IMR-90 (cell line): ENCODE data around the gene CGN. TPM values are rescaled to one million over a fixed set of nuclear protein-coding genes. Genes with fewer than 3 reads are reported as not detected.

ENCODE experiments used
- ATAC-seq: fragments of 200-7000 bp; cut with Tn5 transposase; 2 replicates; pipeline ENCODE4 v1.9.1; 2020; ENCODE audit warnings: low read depth, mild to moderate bottlenecking, moderate library complexity
- BruUV-seq: library from RNA; stranded (reverse); fragments of 400-500 nt; replicated peaks from 2 replicates; lab custom pipeline; 2021; lab: Mats Ljungman, UMichigan
- CTCF ChIA-PET: fragments of 300-600 bp; formaldehyde crosslinking; extraction: SDS; loops from one replicate; lab custom pipeline; 2021; ENCODE audit warnings: antibody characterized with exemption; lab: Yijun Ruan, JAX
- POLR2A ChIA-PET: fragments of 300-600 bp; sonication (Branson Sonifier 250); formaldehyde crosslinking; loops from one replicate; lab custom pipeline; 2022; ENCODE audit warnings: antibody characterized with exemption; ENCODE audit not compliant: unreplicated experiment; lab: Charles Lee
- DNase-seq: peaks from one replicate; pipeline ENCODE4 v3.0.0; 2013
- H2AFZ ChIP-seq: replicated peaks from 2 replicates; pipeline ENCODE3; 2013; ENCODE audit warnings: low read length, mild to moderate bottlenecking; ENCODE audit not compliant: poor library complexity
- H2AK5ac ChIP-seq: 2 replicates; pipeline ENCODE4 v1.6.1; 2013; ENCODE audit warnings: low read depth, low read length, inconsistent platforms
- H2AK9ac ChIP-seq: replicated peaks from 2 replicates; pipeline ENCODE3; 2013; ENCODE audit warnings: mild to moderate bottlenecking, low read depth, low read length, moderate library complexity; ENCODE audit not compliant: poor library complexity
- H2BK120ac ChIP-seq: 2 replicates; pipeline ENCODE4 v1.6.1; 2013; ENCODE audit warnings: low read depth, low read length, inconsistent platforms
- H2BK15ac ChIP-seq: 3 replicates; pipeline ENCODE4 v1.6.1; 2013; ENCODE audit warnings: low read depth, low read length, inconsistent platforms
- H2BK20ac ChIP-seq: 2 replicates; pipeline ENCODE4 v1.6.1; 2013; ENCODE audit warnings: low read depth, mild to moderate bottlenecking, inconsistent platforms, low read length, moderate library complexity
- H2BK5ac ChIP-seq: 2 replicates; pipeline ENCODE4 v1.6.1; 2013; ENCODE audit warnings: mild to moderate bottlenecking, low read depth, low read length, inconsistent platforms; ENCODE audit not compliant: poor library complexity, severe bottlenecking
- H3K14ac ChIP-seq: replicated peaks from 2 replicates; pipeline ENCODE4 v1.6.1; 2013; ENCODE audit warnings: low read depth, low read length, inconsistent platforms
- H3K18ac ChIP-seq: 2 replicates; pipeline ENCODE4 v1.6.1; 2013; ENCODE audit warnings: low read depth, low read length, control low read depth
- H3K23ac ChIP-seq: 2 replicates; pipeline ENCODE4 v1.6.1; 2013; ENCODE audit warnings: low read depth, low read length, inconsistent platforms
- H3K27ac ChIP-seq: 2 replicates; pipeline ENCODE4 v1.5.1; 2013; ENCODE audit warnings: mild to moderate bottlenecking, control low read depth, low read length; ENCODE audit not compliant: insufficient read depth
- H3K27me3 ChIP-seq: 2 replicates; pipeline ENCODE4 v1.6.1; 2013; ENCODE audit warnings: low read length; ENCODE audit not compliant: control insufficient read depth, insufficient read depth
- H3K36me3 ChIP-seq: 2 replicates; pipeline ENCODE4 v1.6.1; 2013; ENCODE audit warnings: low read length, mixed read lengths; ENCODE audit not compliant: control insufficient read depth, insufficient read depth
- H3K4ac ChIP-seq: 2 replicates; pipeline ENCODE4 v1.6.1; 2013; ENCODE audit warnings: low read depth, low read length, inconsistent platforms
- H3K4me1 ChIP-seq: 2 replicates; pipeline ENCODE4 v1.6.1; 2013; ENCODE audit warnings: low read length, mixed read lengths; ENCODE audit not compliant: control insufficient read depth, insufficient read depth
- H3K4me2 ChIP-seq: 2 replicates; pipeline ENCODE4 v1.6.1; 2013; ENCODE audit warnings: low read depth, mild to moderate bottlenecking, control low read depth, low read length, moderate library complexity
- H3K4me3 ChIP-seq: 2 replicates; pipeline ENCODE4 v1.5.1; 2013; ENCODE audit warnings: low read depth, mild to moderate bottlenecking, control low read depth, low read length, moderate library complexity; ENCODE audit not compliant: insufficient read depth
- H3K56ac ChIP-seq: 2 replicates; pipeline ENCODE4 v1.6.1; 2013; ENCODE audit warnings: low read length, inconsistent platforms; ENCODE audit not compliant: insufficient read depth; ENCODE audit errors: extremely low read depth
- H3K79me1 ChIP-seq, 2 experiments: 2 replicates each; pipeline ENCODE4 v1.6.1; 2013; ENCODE audit warnings: low read length in 2 of 2, inconsistent platforms in 1 of 2, low read depth in 1 of 2
- H3K9ac ChIP-seq: 2 replicates; pipeline ENCODE4 v1.6.1; 2013; ENCODE audit warnings: low read depth, low read length, control low read depth
- H3K9me1 ChIP-seq: 2 replicates; pipeline ENCODE4 v1.6.1; 2013; ENCODE audit warnings: low read length, inconsistent platforms; ENCODE audit not compliant: insufficient read depth
- H3K9me3 ChIP-seq: 2 replicates; pipeline ENCODE4 v1.6.1; 2013; ENCODE audit warnings: low read length; ENCODE audit not compliant: control insufficient read depth, insufficient read depth
- H4K20me1 ChIP-seq: 2 replicates; pipeline ENCODE4 v1.6.1; 2013; ENCODE audit warnings: low read length, inconsistent platforms; ENCODE audit not compliant: insufficient read depth
- H4K5ac ChIP-seq: 2 replicates; pipeline ENCODE4 v1.6.1; 2013; ENCODE audit warnings: mild to moderate bottlenecking, low read depth, low read length, control low read depth
- H4K8ac ChIP-seq, 2 experiments: 2 replicates each; pipeline ENCODE4 v1.6.1; 2013; ENCODE audit warnings: low read depth in 2 of 2, low read length in 2 of 2, control low read depth in 1 of 2, inconsistent platforms in 1 of 2
- H4K91ac ChIP-seq: 2 replicates; pipeline ENCODE4 v1.6.1; 2013; ENCODE audit warnings: low read depth, low read length, inconsistent platforms; ENCODE audit not compliant: insufficient read depth
- BHLHE40 ChIP-seq: fragments of 150-350 bp; IDR thresholded peaks from 2 replicates; pipeline ENCODE4 v1.6.1; 2016; ENCODE audit warnings: mild to moderate bottlenecking, low read depth, low read length
- CEBPB ChIP-seq: IDR thresholded peaks from 2 replicates; pipeline ENCODE4 v1.6.1; 2012; ENCODE audit warnings: low read depth, low read length, improper control_type of control experiment
- CTCF ChIP-seq: conservative IDR thresholded peaks from 2 replicates; pipeline ENCODE4 v1.5.1; 2012; ENCODE audit warnings: mild to moderate bottlenecking, low read depth, low read length, improper control_type of control experiment
- ELK1 ChIP-seq: fragments of 150-350 bp; IDR thresholded peaks from 2 replicates; pipeline ENCODE4 v1.6.1; 2016; ENCODE audit warnings: low read depth, mild to moderate bottlenecking, low read length, moderate library complexity, borderline replicate concordance
- FOS ChIP-seq: fragments of 150-350 bp; IDR thresholded peaks from 2 replicates; pipeline ENCODE4 v1.6.1; 2016; ENCODE audit warnings: low read depth, low read length
- MAZ ChIP-seq: IDR thresholded peaks from 2 replicates; pipeline ENCODE4 v1.6.1; 2012; ENCODE audit warnings: low read depth, mild to moderate bottlenecking, low read length, improper control_type of control experiment, moderate library complexity, borderline replicate concordance
- NFE2L2 ChIP-seq: fragments of 150-350 bp; IDR thresholded peaks from 2 replicates; pipeline ENCODE4 v1.6.1; 2016; ENCODE audit warnings: low read depth, mild to moderate bottlenecking, low read length
- RAD21 ChIP-seq: IDR thresholded peaks from 2 replicates; pipeline ENCODE4 v1.6.1; 2012; ENCODE audit warnings: low read length, improper control_type of control experiment
- SMC3 ChIP-seq: fragments of 150-350 bp; IDR thresholded peaks from 2 replicates; pipeline ENCODE4 v1.6.1; 2016; ENCODE audit warnings: low read depth, mild to moderate bottlenecking, antibody characterized with exemption, low read length, moderate library complexity
- USF2 ChIP-seq: fragments of 150-350 bp; IDR thresholded peaks from 2 replicates; pipeline ENCODE4 v1.6.1; 2017; ENCODE audit warnings: mild to moderate bottlenecking, antibody characterized with exemption, low read length, low read depth
- WGBS, 2 experiments: methylation state at CpG; one replicate each; pipeline versions ENCODE4 v1.1.5 to v1.1.7; 2013; ENCODE audit warnings: missing lambda C conversion rate in 2 of 2; ENCODE audit not compliant: insufficient read length in 1 of 2; ENCODE audit errors: extremely low coverage in 2 of 2; 5-methylcytosine and 5-hydroxymethylcytosine counted together
- dilution Hi-C: fragments of 300-500 bp; cut with HindIII; formaldehyde crosslinking; loops from one replicate; pipeline ENCODE4 v1.14.3; 2018; ENCODE audit warnings: low sequenced_read_pairs; ENCODE audit not compliant: unreplicated experiment
- in situ Hi-C: fragments of 300-500 bp; cut with MboI; formaldehyde crosslinking; loops from 3 replicates; pipeline ENCODE4 v1.14.3; 2019; ENCODE audit warnings: low sequenced_read_pairs, inconsistent platforms, mixed read lengths
- intact Hi-C: fragments of 100-400 bp; cut with micrococcal nuclease; formaldehyde crosslinking; loops from 2 replicates; pipeline ENCODE4 v1.10.0; 2022
- polyA plus RNA-seq, 3 experiments: library from polyadenylated mRNA; depleted of rRNA; stranded (reverse); fragments of >200 nt; gene quantifications; 2 replicates each; pipeline ENCODE4 v1.2.3, GENCODE V29; 2012; ENCODE audit warnings: low replicate concordance in 1 of 3
- total RNA-seq: library from RNA; depleted of rRNA; stranded (reverse); fragments of >200 nt; gene quantifications from 2 replicates; pipeline ENCODE4 v1.2.3, GENCODE V29; 2012

Gene CGN
- total and polyA plus RNA-seq, 2 of the 4 experiments (the other 2 are of a cell fraction): 0.34 to 0.36 TPM

- dilution Hi-C loops: no loop called here
- Histone ChIP-seq H3K4me3 (no peak overlapping the region), H3K4me1 (no peaks in the 10 kb centered on the region), H3K18ac (no peak overlapping the region), H3K14ac (no peak overlapping the region), H2AK5ac (no peak overlapping the region), H4K8ac (no peak overlapping the region), H4K91ac (no peak overlapping the region), H2BK20ac (no peak overlapping the region), H2BK5ac (no peak overlapping the region), H3K4me2 (no peak overlapping the region), H3K36me3 (no peaks in the 10 kb centered on the region), H2AFZ (no peak overlapping the region), H2AK9ac (no peak overlapping the region), H3K79me1 (no peaks in the 10 kb centered on the region; a peak in 2 of 4 replicates), H4K5ac (no peak overlapping the region), H3K27ac (no peak overlapping the region), H3K4ac (no peak overlapping the region), H2BK15ac (no peak overlapping the region), H3K27me3 (peaks cover 9% of the 10 kb centered on the region), H3K9me3 (no peaks in the 10 kb centered on the region), H3K56ac (no peak overlapping the region), H3K9ac (no peak overlapping the region), H4K20me1 (no peaks in the 10 kb centered on the region), H3K9me1 (no peaks in the 10 kb centered on the region), H3K23ac (no peak overlapping the region), H2BK120ac (no peak overlapping the region)
- intact Hi-C loops: no loop called here
- no CpG with 5 or more reads among the region's 1 CpG for WGBS, 2 experiments
- CTCF ChIA-PET: no interaction called here
- no TSS peak for BruUV-seq
- in situ Hi-C loops: no loop called here
- no peak for DNase-seq
- TF ChIP-seq ELK1 (no peak), CEBPB (no peak), FOS (no peak), NFE2L2 (no peak), RAD21 (no peak), BHLHE40 (no peak), SMC3 (no peak), MAZ (no peak), CTCF (no peak), USF2 (no peak)
- ATAC-seq: no peak
- POLR2A ChIA-PET: no interaction called here
Observed at GRCh38 chr1:151465026-151465425, 46.2 kb upstream of the CGN start.
